Hematopoietic multipotent progenitor cell treated with erythropoietin and hydrocortisone succinate and interleukin-3 and kit ligand, for 15 days (in vitro differentiated cells): Measurements from ENCODE around the gene CLIC4.
A peak's percentile ranks its signal among the peaks of the same experiment; 100 is the strongest.
"Not testable (repeated sequence)": the region's sequence is repeated elsewhere in the genome, so short reads cannot be mapped to it uniquely, and the experiment has no call there.

Experiments used
- DNase-seq: peaks from one replicate; pipeline ENCODE4 v3.0.0-alpha.2; 2015; ENCODE audit warnings: low spot score

Gene CLIC4

GRCh38 chr1:24744911-24745710, at the start of gene CLIC4:
Gene CLIC4, plus strand, starts transcription at chr1:24745447. Its CDS starts 107 bp downstream, at chr1:24745554.
- DNase-seq = peak; percentile 98

GRCh38 chr1:24696041-24696755, 49.0 kb upstream of the CLIC4 start:
- DNase-seq = no peak

- DNase-seq = no peak
Measured at GRCh38 chr1:24696756-24697330, 48.4 kb upstream of the CLIC4 start.

- DNase-seq = not testable (repeated sequence)
Measured at GRCh38 chr1:24697453-24698001, 47.7 kb upstream of the CLIC4 start.

GRCh38 chr1:24698326-24698725, 46.9 kb upstream of the CLIC4 start:
- DNase-seq = not testable (repeated sequence)

GRCh38 chr1:24699628-24700027, 45.6 kb upstream of the CLIC4 start:
- no peak for DNase-seq

GRCh38 chr1:24702511-24703293, 42.5 kb upstream of the CLIC4 start:
- DNase-seq = no peak

GRCh38 chr1:24704411-24705259, 40.6 kb upstream of the CLIC4 start:
- no peak for DNase-seq

- no peak for DNase-seq
Measured at GRCh38 chr1:24705260-24706073, 39.8 kb upstream of the CLIC4 start.

- DNase-seq = not testable (repeated sequence)
Measured at GRCh38 chr1:24706074-24706389, 39.2 kb upstream of the CLIC4 start.

GRCh38 chr1:24707687-24708086, 37.6 kb upstream of the CLIC4 start:
- no peak for DNase-seq

- DNase-seq = no peak
Measured at GRCh38 chr1:24708938-24709337, 36.3 kb upstream of the CLIC4 start.

- no peak for DNase-seq
Measured at GRCh38 chr1:24709791-24710441, 35.3 kb upstream of the CLIC4 start.

- DNase-seq = no peak
Measured at GRCh38 chr1:24711329-24711728, 33.9 kb upstream of the CLIC4 start.

GRCh38 chr1:24713176-24713575, 32.1 kb upstream of the CLIC4 start:
- DNase-seq = no peak

GRCh38 chr1:24713736-24714135, 31.5 kb upstream of the CLIC4 start:
- no peak for DNase-seq

- DNase-seq = no peak
Measured at GRCh38 chr1:24714859-24715520, 30.3 kb upstream of the CLIC4 start.

- no peak for DNase-seq
Measured at GRCh38 chr1:24715658-24716057, 29.6 kb upstream of the CLIC4 start.
